ENCODE results near the gene AHSG. TPM values are rescaled to one million over a fixed set of nuclear protein-coding genes. Genes with fewer than 3 reads are reported as not detected.

AHSG gene
- total and polyA plus RNA-seq, 7 donors: 0.04 TPM; not detected in 6

- H3K27ac ChIP-seq: no peak overlapping the region
- H3K27me3 ChIP-seq: no peaks in the 10 kb centered on the region
- 70 to 74% methylated on average over 7 of the region's 7 CpGs for WGBS, 2 donors
- intact Hi-C loops (cut with DNase I): no loop called here
- H3K4me1 ChIP-seq: no peaks in the 10 kb centered on the region
- no peaks in the 10 kb centered on the region for H3K9me3 ChIP-seq
- no peak for TF ChIP-seq EP300 (IDR thresholded peaks at IDR 0.05)
- TF ChIP-seq POLR2A (IDR thresholded peaks at IDR 0.05): no peak
- TF ChIP-seq CTCF (IDR thresholded peaks at IDR 0.05): no peak
- TF ChIP-seq POLR2AphosphoS5 (IDR thresholded peaks at IDR 0.05): no peak
- H3K4me3 ChIP-seq: no peak overlapping the region
- no peaks in the 10 kb centered on the region for H3K36me3 ChIP-seq
- DNase-seq: no peak
Observed at GRCh38 chr3:186636536-186636935, 23.7 kb downstream of the AHSG start.

DNA sequence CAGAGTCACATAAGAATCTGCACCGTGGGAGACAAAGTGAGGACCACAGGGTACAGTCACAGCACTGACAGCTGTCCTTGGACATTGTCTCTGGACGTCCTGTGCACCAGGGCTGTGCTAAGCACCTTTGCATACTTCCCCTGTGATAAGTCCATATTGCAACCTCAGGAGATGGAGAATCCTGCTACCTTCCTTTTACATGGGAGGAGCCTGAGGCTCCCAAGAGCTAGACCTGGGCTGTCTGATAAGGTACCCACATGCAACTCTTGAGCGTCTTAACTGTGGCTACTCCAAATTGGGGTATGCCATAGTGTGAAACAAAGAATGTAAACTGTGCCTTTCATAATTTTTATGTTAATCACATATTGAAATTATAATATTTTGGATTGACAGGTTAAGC lies 24.8 kb downstream of the AHSG start:
- Histone ChIP-seq H3K27ac (no peak overlapping the region), H3K27me3 (no peaks in the 10 kb centered on the region), H3K4me3 (no peak overlapping the region), H3K36me3 (no peaks in the 10 kb centered on the region), H3K4me1 (no peaks in the 10 kb centered on the region), H3K9me3 (no peaks in the 10 kb centered on the region)
- TF ChIP-seq EP300 (IDR thresholded peaks at IDR 0.05) (no peak), POLR2AphosphoS5 (IDR thresholded peaks at IDR 0.05) (no peak), POLR2A (IDR thresholded peaks at IDR 0.05) (no peak), CTCF (IDR thresholded peaks at IDR 0.05) (no peak)
- intact Hi-C loops (cut with DNase I): no loop called here
- WGBS, 2 donors: 73 to 78% methylated on average over 3 of the region's 3 CpGs
- DNase-seq: no peak

GRCh38 chr3:186638259-186638658 lies 25.4 kb downstream of the AHSG start:
- no peaks in the 10 kb centered on the region for H3K4me1 ChIP-seq
- no peak for DNase-seq
- TF ChIP-seq CTCF (IDR thresholded peaks at IDR 0.05): no peak
- no peak for TF ChIP-seq POLR2A (IDR thresholded peaks at IDR 0.05)
- no peak for TF ChIP-seq POLR2AphosphoS5 (IDR thresholded peaks at IDR 0.05)
- no peak for TF ChIP-seq EP300 (IDR thresholded peaks at IDR 0.05)
- no peaks in the 10 kb centered on the region for H3K9me3 ChIP-seq
- no peak overlapping the region for H3K4me3 ChIP-seq
- no peaks in the 10 kb centered on the region for H3K36me3 ChIP-seq
- intact Hi-C loops (cut with DNase I): no loop called here
- H3K27me3 ChIP-seq: no peaks in the 10 kb centered on the region
- WGBS, 2 donors: 20 to 60% methylated on average over 2 of the region's 2 CpGs
- H3K27ac ChIP-seq: no peak overlapping the region

- Histone ChIP-seq H3K4me1 (no peaks in the 10 kb centered on the region), H3K27ac (no peak within 1 kb of the TSS), H3K36me3 (no peaks in the 10 kb centered on the region), H3K9me3 (no peaks in the 10 kb centered on the region), H3K4me3 (no peak within 1 kb of the TSS), H3K27me3 (no peaks in the 10 kb centered on the region)
- intact Hi-C loops (cut with DNase I): no loop called here
- WGBS, 2 donors: 88 to 90% methylated on average over 1 of the region's 1 CpG
- TF ChIP-seq POLR2A (IDR thresholded peaks at IDR 0.05) (no peak), POLR2AphosphoS5 (IDR thresholded peaks at IDR 0.05) (no peak), EP300 (IDR thresholded peaks at IDR 0.05) (no peak)
- no peak for DNase-seq
Observed at GRCh38 chr3:186639778-186640472, 27.1 kb downstream of the AHSG start, which contains the start of gene FETUB. Gene FETUB, plus strand, starts transcription at chr3:186640399. Its CDS starts 62 bp downstream, at chr3:186640461.

DNA sequence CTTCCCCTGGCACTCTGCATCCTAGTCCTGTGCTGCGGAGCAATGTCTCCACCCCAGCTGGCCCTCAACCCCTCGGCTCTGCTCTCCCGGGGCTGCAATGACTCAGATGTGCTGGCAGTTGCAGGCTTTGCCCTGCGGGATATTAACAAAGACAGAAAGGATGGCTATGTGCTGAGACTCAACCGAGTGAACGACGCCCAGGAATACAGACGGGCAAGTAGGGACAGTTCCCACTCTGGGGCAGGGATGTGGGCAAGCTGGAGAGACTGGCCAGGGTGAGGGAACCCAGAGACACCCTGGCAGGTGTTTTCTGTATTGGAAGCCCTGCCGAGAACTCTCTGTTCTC lies 27.6 kb downstream of the AHSG start:
- WGBS, 2 donors: 80 to 89% methylated on average over 9 of the region's 9 CpGs
- no peaks in the 10 kb centered on the region for H3K27me3 ChIP-seq
- TF ChIP-seq CTCF (IDR thresholded peaks at IDR 0.05): no peak
- TF ChIP-seq POLR2AphosphoS5 (IDR thresholded peaks at IDR 0.05): no peak
- TF ChIP-seq POLR2A (IDR thresholded peaks at IDR 0.05): no peak
- no peak for TF ChIP-seq EP300 (IDR thresholded peaks at IDR 0.05)
- H3K27ac ChIP-seq: no peak overlapping the region
- intact Hi-C loops (cut with DNase I): no loop called here
- DNase-seq: no peak
- H3K4me1 ChIP-seq: no peaks in the 10 kb centered on the region
- H3K4me3 ChIP-seq: no peak overlapping the region
- no peaks in the 10 kb centered on the region for H3K36me3 ChIP-seq
- no peaks in the 10 kb centered on the region for H3K9me3 ChIP-seq
